SK-N-SH (cell line): ENCODE measurements around the gene MAPK13. TPM values are rescaled to one million over a fixed set of nuclear protein-coding genes. Genes with fewer than 3 reads are reported as not detected.

Experiments used
- CTCF ChIA-PET: fragments of 300-600, 350-600 bp; formaldehyde crosslinking; extraction: SDS; loops from one replicate; lab custom pipeline; 2021; lab: Yijun Ruan, JAX
- POLR2A ChIA-PET: fragments of 350-600 bp; sonication (Branson Sonifier 250); formaldehyde crosslinking; extraction: SDS; loops from one replicate; lab custom pipeline; 2020; ENCODE audit warnings: antibody characterized with exemption, inconsistent platforms; lab: Yijun Ruan, JAX
- DNase-seq: peaks from one replicate; pipeline ENCODE4 v3.0.0; 2012
- H2AFZ ChIP-seq: fragments of 200-600 bp; sonication (generic); 2 replicates; pipeline ENCODE4 v1.8.1; 2016; ENCODE audit warnings: antibody characterized with exemption, mild to moderate bottlenecking, low read depth
- H3F3A ChIP-seq: fragments of 200-600 bp; sonication (generic); replicated peaks from 2 replicates; pipeline ENCODE3; 2016; ENCODE audit warnings: antibody characterized with exemption, mild to moderate bottlenecking; ENCODE audit not compliant: insufficient read depth
- H3K27ac ChIP-seq, 2 experiments: fragments of 200-500 bp in 1 of 2; fragments of 200-600 bp in 1 of 2; sonication (Bioruptor generic) in 1 of 2; sonication (generic), shearing (Covaris generic) in 1 of 2; 2 replicates each; pipeline versions ENCODE4 v1.5.1 to v1.6.1; 2014 to 2016; ENCODE audit warnings: low read depth in 2 of 2, inconsistent platforms in 1 of 2, low read length in 1 of 2, mild to moderate bottlenecking in 1 of 2, mixed read lengths in 1 of 2
- H3K27me3 ChIP-seq: fragments of 200-600 bp; sonication (generic), shearing (Covaris generic); 2 replicates; pipeline ENCODE4 v1.6.1; 2016; ENCODE audit warnings: mixed run types; ENCODE audit not compliant: insufficient read depth
- H3K36me3 ChIP-seq, 2 experiments: fragments of 200-500 bp in 1 of 2; fragments of 200-600 bp in 1 of 2; sonication (Bioruptor generic) in 1 of 2; sonication (generic) in 1 of 2; replicated peaks in 1 of 2; 2 replicates each; pipeline versions ENCODE3 to v1.5.1; 2014 to 2016; ENCODE audit warnings: low read length in 1 of 2, mild to moderate bottlenecking in 1 of 2; ENCODE audit not compliant: insufficient read depth in 2 of 2, control insufficient read depth in 1 of 2
- H3K4me1 ChIP-seq, 2 experiments: fragments of 200-500 bp in 1 of 2; fragments of 200-600 bp in 1 of 2; sonication (Bioruptor generic) in 1 of 2; sonication (generic), shearing (Covaris generic) in 1 of 2; 2 replicates each; pipeline versions ENCODE4 v1.5.1 to v1.6.1; 2014 to 2016; ENCODE audit warnings: low read depth in 1 of 2, low read length in 1 of 2, mixed run types in 1 of 2; ENCODE audit not compliant: insufficient read depth in 2 of 2, control insufficient read depth in 1 of 2
- H3K4me2 ChIP-seq: fragments of 200-600 bp; sonication (generic), shearing (Covaris generic); 2 replicates; pipeline ENCODE4 v1.6.1; 2017; ENCODE audit warnings: mixed run types
- H3K4me3 ChIP-seq, 2 experiments: fragments of 200-500 bp in 1 of 2; fragments of 200-600 bp in 1 of 2; sonication (Bioruptor generic) in 1 of 2; sonication (generic), shearing (Covaris generic) in 1 of 2; 2 replicates each; pipeline versions ENCODE4 v1.5.1 to v1.8.1; 2014 to 2016; ENCODE audit warnings: low read depth in 2 of 2, inconsistent platforms in 1 of 2, low read length in 1 of 2, mild to moderate bottlenecking in 1 of 2, mixed read lengths in 1 of 2, moderate library complexity in 1 of 2
- H3K79me2 ChIP-seq: fragments of 200-600 bp; sonication (generic); 2 replicates; pipeline ENCODE4 v1.8.1; 2017; ENCODE audit warnings: mild to moderate bottlenecking; ENCODE audit not compliant: insufficient read depth
- H3K9ac ChIP-seq: fragments of 200-600 bp; sonication (generic); 2 replicates; pipeline ENCODE4 v1.6.1; 2017; ENCODE audit warnings: mixed run types
- H3K9me2 ChIP-seq: fragments of 200-600 bp; sonication (generic); 2 replicates; pipeline ENCODE4 v1.6.1; 2017; ENCODE audit warnings: mixed run types
- H3K9me3 ChIP-seq: fragments of 200-600 bp; sonication (generic); 2 replicates; pipeline ENCODE4 v1.6.1; 2017; ENCODE audit warnings: mixed run types, mild to moderate bottlenecking, moderate library complexity
- H4K20me1 ChIP-seq: fragments of 200-600 bp; sonication (generic); 2 replicates; pipeline ENCODE4 v1.6.1; 2017; ENCODE audit warnings: mild to moderate bottlenecking, mixed run types; ENCODE audit not compliant: insufficient read depth
- CHD2 ChIP-seq: fragments of 150-350 bp; IDR thresholded peaks from 2 replicates; pipeline ENCODE4 v1.6.1; 2018; ENCODE audit warnings: low read length; ENCODE audit not compliant: partially characterized antibody
- FOXJ3 ChIP-seq: sonication (generic); formaldehyde crosslinking; IDR thresholded peaks from 2 replicates; pipeline ENCODE4 v1.5.1; 2020; ENCODE audit warnings: mild to moderate bottlenecking, missing genetic modification reagents
- FOXM1 ChIP-seq: IDR thresholded peaks from 2 replicates; pipeline ENCODE4 v1.4.0; 2012; ENCODE audit warnings: low read depth, mild to moderate bottlenecking
- GABPA ChIP-seq: IDR thresholded peaks from 2 replicates; pipeline ENCODE4 v1.4.0; 2012; ENCODE audit warnings: low read depth, mild to moderate bottlenecking
- GATA2 ChIP-seq: sonication (generic); formaldehyde crosslinking; IDR thresholded peaks from 2 replicates; pipeline ENCODE4 v1.5.0; 2020; ENCODE audit warnings: mild to moderate bottlenecking, missing genetic modification reagents
- JUND ChIP-seq: IDR thresholded peaks from 2 replicates; pipeline ENCODE4 v1.4.0; 2012
- MEF2A ChIP-seq: IDR thresholded peaks from 2 replicates; pipeline ENCODE4 v1.4.0; 2012; ENCODE audit warnings: low read depth, borderline replicate concordance
- MXI1 ChIP-seq: IDR thresholded peaks from 2 replicates; pipeline ENCODE4 v1.6.1; 2012; ENCODE audit warnings: mild to moderate bottlenecking, low read depth, low read length, improper control_type of control experiment
- NFIC ChIP-seq: IDR thresholded peaks from 2 replicates; pipeline ENCODE4 v1.4.0; 2012; ENCODE audit warnings: borderline replicate concordance
- NRF1 ChIP-seq: IDR thresholded peaks from 2 replicates; pipeline ENCODE4 v1.6.1; 2012; ENCODE audit warnings: low read depth, mild to moderate bottlenecking, low read length
- POLR2AphosphoS5 ChIP-seq: IDR thresholded peaks from 2 replicates; pipeline ENCODE4 v1.6.1; 2012; ENCODE audit warnings: low read depth, low read length
- RAD21 ChIP-seq: IDR thresholded peaks from 2 replicates; pipeline ENCODE4 v1.6.1; 2012; ENCODE audit warnings: mild to moderate bottlenecking, low read length
- RFX5 ChIP-seq: IDR thresholded peaks from 2 replicates; pipeline ENCODE4 v1.6.1; 2012; ENCODE audit warnings: mild to moderate bottlenecking, improper control_type of control experiment, low read length
- TAF1 ChIP-seq: IDR thresholded peaks from 2 replicates; pipeline ENCODE4 v1.6.1; 2012; ENCODE audit warnings: low read depth, mild to moderate bottlenecking, low read length, moderate library complexity, borderline replicate concordance
- WGBS: methylation state at CpG from one replicate; pipeline ENCODE4 v1.1.6; 2017; ENCODE audit warnings: low lambda C conversion rate; 5-methylcytosine and 5-hydroxymethylcytosine counted together
- polyA plus RNA-seq, 3 experiments: library from polyadenylated mRNA; depleted of rRNA; stranded (reverse); fragments of >200 nt; gene quantifications; 2 replicates each; pipeline ENCODE4 v1.2.3, GENCODE V29; 2012
- TF ChIP-seq, protein P1 (sequence below): IDR thresholded peaks from 2 replicates; pipeline ENCODE4 v1.4.0; 2012; ENCODE audit warnings: low read depth
- TF ChIP-seq, protein P2 (sequence below): fragments of 150-350 bp; IDR thresholded peaks from 2 replicates; pipeline ENCODE4 v1.6.1; 2016; ENCODE audit warnings: mild to moderate bottlenecking, low read depth, low read length
- TF ChIP-seq, protein P3 (sequence below): IDR thresholded peaks from 2 replicates; pipeline ENCODE4 v1.6.1; 2012; ENCODE audit warnings: mild to moderate bottlenecking, low read depth, low read length, moderate library complexity

Gene MAPK13
- polyA plus RNA-seq, 1 of the 3 experiments (the other 2 are of a cell fraction), result 2.3 TPM

DNA sequence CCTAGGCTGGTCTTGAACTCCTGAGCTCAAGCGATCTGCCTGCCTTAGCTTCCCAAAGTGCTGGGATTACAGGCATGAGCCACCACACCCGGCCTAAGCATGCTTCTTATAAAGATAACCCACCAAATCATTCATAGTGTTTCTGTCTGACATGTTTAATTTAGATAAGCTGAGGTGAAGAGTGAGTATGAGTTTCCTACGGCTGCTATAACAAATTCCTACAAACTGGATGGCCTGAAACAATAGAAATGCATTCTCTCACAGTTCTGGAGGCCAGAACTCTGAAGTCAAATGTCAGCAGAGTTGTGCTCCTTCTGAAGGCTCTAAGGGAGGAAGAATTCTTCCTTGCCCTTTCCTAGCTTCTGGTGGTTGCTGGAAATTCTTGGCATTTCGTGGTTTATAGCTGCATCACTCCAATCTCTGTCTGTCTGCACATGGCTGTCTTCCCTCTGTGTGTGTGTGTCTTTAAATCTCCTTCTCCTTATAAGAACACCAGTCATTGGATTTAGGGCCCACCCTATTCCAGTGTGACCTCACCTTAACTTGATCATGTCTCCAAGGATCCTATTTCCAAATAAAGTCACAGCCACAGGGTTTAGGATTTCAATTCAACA, 29.9 kb downstream of the MAPK13 start:
- Histone ChIP-seq H3K4me1 (no peaks in the 10 kb centered on the region), H3K9me2 (no peaks in the 10 kb centered on the region), H3K4me3 (no peak overlapping the region), H3K9ac (no peak overlapping the region), H3K36me3 (no peaks in the 10 kb centered on the region), H3K27me3 (no peaks in the 10 kb centered on the region), H3K79me2 (no peaks in the 10 kb centered on the region), H3K9me3 (no peaks in the 10 kb centered on the region), H2AFZ (no peak overlapping the region), H4K20me1 (no peaks in the 10 kb centered on the region), H3F3A (no peaks in the 10 kb centered on the region), H3K27ac (no peak overlapping the region), H3K4me2 (no peak overlapping the region)
- 56% methylated on average over 4 of the region's 4 CpGs for WGBS
- CTCF ChIA-PET, result no interaction called here
- DNase-seq, result no peak
- TF ChIP-seq FOXM1 (no peak), TAF1 (no peak), NFIC (no peak), MEF2A (no peak), CHD2 (no peak), JUND (no peak), MXI1 (no peak), RFX5 (no peak), GATA2 (CRISPR knock-in tag) (no peak), FOXJ3 (CRISPR knock-in tag) (no peak), GABPA (no peak), POLR2AphosphoS5 (no peak), RAD21 (no peak), NRF1 (no peak)
- TF ChIP-seq, protein P1, sequence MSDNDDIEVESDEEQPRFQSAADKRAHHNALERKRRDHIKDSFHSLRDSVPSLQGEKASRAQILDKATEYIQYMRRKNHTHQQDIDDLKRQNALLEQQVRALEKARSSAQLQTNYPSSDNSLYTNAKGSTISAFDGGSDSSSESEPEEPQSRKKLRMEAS, result no peak
- TF ChIP-seq, protein P2, sequence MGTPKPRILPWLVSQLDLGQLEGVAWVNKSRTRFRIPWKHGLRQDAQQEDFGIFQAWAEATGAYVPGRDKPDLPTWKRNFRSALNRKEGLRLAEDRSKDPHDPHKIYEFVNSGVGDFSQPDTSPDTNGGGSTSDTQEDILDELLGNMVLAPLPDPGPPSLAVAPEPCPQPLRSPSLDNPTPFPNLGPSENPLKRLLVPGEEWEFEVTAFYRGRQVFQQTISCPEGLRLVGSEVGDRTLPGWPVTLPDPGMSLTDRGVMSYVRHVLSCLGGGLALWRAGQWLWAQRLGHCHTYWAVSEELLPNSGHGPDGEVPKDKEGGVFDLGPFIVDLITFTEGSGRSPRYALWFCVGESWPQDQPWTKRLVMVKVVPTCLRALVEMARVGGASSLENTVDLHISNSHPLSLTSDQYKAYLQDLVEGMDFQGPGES, result no peak
- TF ChIP-seq, protein P3, sequence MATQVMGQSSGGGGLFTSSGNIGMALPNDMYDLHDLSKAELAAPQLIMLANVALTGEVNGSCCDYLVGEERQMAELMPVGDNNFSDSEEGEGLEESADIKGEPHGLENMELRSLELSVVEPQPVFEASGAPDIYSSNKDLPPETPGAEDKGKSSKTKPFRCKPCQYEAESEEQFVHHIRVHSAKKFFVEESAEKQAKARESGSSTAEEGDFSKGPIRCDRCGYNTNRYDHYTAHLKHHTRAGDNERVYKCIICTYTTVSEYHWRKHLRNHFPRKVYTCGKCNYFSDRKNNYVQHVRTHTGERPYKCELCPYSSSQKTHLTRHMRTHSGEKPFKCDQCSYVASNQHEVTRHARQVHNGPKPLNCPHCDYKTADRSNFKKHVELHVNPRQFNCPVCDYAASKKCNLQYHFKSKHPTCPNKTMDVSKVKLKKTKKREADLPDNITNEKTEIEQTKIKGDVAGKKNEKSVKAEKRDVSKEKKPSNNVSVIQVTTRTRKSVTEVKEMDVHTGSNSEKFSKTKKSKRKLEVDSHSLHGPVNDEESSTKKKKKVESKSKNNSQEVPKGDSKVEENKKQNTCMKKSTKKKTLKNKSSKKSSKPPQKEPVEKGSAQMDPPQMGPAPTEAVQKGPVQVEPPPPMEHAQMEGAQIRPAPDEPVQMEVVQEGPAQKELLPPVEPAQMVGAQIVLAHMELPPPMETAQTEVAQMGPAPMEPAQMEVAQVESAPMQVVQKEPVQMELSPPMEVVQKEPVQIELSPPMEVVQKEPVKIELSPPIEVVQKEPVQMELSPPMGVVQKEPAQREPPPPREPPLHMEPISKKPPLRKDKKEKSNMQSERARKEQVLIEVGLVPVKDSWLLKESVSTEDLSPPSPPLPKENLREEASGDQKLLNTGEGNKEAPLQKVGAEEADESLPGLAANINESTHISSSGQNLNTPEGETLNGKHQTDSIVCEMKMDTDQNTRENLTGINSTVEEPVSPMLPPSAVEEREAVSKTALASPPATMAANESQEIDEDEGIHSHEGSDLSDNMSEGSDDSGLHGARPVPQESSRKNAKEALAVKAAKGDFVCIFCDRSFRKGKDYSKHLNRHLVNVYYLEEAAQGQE, result no peak
- POLR2A ChIA-PET, result no interaction called here
